T-helper 2 cell treated with Interferon-gamma antibody and Interleukin-4, amounts not matched to agents 100 ng/mL and 5 ng/mL, for 36 hours (primary cell): ENCODE measurements around the gene GCN1. TPM values are rescaled to one million over a fixed set of nuclear protein-coding genes. Genes with fewer than 3 reads are reported as not detected.

Experiments used
- intact Hi-C: fragments of 100-400 bp; cut with micrococcal nuclease; formaldehyde crosslinking; loops from one replicate; pipeline ENCODE4 v1.15.1; 2023
- total RNA-seq: library from RNA; stranded (reverse); gene quantifications from 2 replicates; pipeline ENCODE4 v1.2.3, GENCODE V29; 2022

Gene GCN1
- total RNA-seq, 1 donor from 2014 or later: 117 TPM

DNA sequence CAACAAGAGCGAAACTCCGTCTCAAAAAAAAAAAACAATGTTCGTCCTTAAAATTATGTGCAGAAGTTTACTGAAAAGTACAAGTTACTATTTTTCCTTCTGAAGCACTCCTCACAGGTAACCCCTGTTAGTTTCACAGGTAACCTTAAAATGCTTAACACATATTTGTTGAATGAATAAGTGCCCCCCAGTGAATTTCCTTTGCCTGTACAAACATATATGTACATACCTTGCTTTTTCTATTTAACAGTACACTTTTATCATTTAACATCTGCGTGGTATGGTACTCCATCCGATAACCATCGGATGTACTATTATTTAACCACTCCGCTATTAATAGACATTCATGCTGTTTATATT lies 76.6 kb downstream of the GCN1 start:
- intact Hi-C loops: loop anchor here (5.0 to 10.0 kb wide), 3 partner anchors 134 to 317 kb away; partner anchors contain the start of genes COX6A1, RNU4-1 and RNU4-2

DNA sequence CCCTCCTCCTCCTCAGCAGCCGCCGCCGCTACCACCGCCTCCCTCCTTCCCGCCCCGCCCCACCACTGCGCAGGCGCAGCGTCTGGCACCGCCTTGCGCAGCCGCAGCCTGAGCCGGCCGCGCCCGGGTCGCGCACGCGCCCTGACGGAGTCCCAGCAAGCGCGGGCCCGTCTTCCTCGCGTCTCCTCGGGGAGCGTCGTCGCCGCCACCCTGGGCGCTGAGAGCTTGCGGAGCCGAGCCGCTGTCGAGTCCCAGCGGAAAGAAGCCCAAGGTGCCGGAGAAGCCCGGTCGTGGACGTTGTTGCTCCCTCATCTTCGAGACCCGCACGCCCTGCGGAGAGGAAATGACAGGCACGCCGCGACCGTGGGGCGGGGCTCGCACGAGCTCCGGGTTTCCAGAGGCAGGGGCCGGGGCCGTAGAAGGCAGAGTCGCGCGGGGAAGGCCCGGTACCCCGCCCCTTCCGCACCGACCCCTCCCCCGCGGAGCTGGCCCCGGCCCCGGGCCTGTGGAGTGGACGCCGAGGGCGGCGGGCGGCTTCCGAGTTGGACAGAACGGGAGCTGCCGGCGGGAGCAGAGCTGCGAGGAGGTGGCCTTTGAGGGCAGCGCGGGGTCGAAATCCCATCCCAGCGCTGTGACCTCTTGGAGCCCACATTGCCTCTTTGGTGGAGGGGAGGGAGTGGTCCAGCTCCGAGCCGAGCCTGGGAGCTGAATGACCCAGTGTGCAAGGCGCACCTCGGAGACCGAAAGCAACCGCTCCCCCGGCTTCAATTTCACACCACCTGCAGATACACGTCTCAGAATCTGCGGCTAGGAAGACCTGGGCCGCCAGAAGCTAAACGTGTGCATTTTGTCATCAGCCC lies 77.5 kb downstream of the GCN1 start:
- intact Hi-C loops: loop anchor here (1.0 to 10.0 kb wide), 6 partner anchors 30 to 318 kb away; partner anchors contain the start of genes COX6A1, RNU4-1, RNU4-2 and RPLP0

DNA sequence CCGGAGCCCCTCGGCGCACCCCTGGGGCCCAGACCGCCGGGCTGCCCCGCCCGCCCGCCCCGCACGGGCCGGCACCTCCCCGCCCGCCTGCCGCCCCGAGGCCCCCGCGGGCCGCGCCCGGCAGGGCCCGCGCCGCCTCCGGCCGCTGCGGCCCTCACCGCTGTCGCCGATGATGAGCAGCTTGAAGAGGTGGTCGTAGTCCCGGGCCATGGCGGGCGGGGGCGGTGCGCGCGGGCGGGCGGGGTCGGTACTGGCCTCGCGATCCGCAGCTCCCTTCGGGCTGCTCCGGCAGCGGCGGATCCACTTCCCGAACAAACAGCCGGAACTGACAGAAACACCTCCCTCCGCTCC lies 78.1 kb downstream of the GCN1 start, which contains the start of gene RAB35:
TSS of gene RAB35 (minus strand) at position 313 of the 351 bp plus-strand sequence. CDS start at position 210, 103 bp downstream.
- intact Hi-C loops: loop anchor here (1.0 to 10.0 kb wide), 6 partner anchors 29 to 318 kb away; partner anchors contain the start of genes COX6A1, RNU4-1, RNU4-2 and RPLP0

DNA sequence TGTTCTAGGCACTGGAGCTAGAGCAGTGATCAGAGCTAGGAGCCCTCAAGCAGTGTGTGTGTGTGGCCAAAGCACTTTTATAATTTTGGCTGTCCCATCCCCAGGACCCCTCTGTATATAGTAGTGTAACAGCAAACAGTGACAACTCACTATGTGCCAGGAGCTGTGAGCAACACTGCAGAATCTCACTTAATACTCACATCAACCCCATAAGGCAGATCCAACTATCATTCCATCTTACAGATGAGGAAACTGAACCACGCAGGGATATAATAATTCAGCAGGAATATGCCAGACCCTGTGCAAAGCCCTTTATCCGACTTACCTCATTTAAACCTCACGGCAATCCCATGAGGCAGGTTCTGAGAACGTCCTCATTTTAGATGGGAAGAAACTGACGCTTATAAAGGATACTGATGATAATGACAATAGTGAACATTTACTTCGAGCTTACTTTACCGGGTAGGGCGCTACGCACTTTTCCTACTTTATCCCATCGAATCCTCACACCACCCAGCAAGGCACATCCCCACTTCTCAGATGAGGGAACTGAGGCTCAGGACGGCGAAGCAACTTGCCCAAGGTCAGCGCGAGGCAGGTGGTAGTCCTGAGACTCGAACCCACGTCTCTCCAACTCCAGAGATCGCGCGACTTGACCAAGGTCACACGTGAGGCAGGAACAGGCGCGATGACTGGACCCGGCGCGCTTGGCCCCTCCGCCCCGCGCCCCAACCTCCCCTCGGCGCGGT lies 78.6 kb downstream of the GCN1 start:
- intact Hi-C loops: loop anchor here (1.0 to 10.0 kb wide), 6 partner anchors 29 to 319 kb away; partner anchors contain the start of genes COX6A1, RNU4-1, RNU4-2 and RPLP0

DNA sequence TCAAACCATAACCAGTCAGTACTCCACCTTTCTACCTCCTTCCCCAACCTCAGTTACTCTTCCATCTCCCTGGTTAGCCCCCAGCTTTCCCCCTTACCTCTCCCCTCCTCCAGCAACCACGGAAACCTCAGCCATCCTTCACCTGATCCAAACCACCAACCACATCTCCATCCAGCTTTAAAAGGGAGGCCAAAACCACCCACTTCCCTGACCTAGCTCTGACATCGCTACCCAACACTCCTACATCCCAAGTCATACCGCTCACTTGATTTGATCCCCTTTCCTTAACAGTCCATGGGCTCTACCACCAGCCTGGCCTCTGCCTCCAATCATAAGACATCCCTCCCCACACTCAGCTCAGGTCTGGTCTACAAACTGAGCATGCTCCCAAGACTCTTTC lies 79.4 kb downstream of the GCN1 start:
- intact Hi-C loops: loop anchor here (5.0 to 10.0 kb wide), 3 partner anchors 137 to 320 kb away; partner anchors contain the start of genes COX6A1, RNU4-1 and RNU4-2

DNA sequence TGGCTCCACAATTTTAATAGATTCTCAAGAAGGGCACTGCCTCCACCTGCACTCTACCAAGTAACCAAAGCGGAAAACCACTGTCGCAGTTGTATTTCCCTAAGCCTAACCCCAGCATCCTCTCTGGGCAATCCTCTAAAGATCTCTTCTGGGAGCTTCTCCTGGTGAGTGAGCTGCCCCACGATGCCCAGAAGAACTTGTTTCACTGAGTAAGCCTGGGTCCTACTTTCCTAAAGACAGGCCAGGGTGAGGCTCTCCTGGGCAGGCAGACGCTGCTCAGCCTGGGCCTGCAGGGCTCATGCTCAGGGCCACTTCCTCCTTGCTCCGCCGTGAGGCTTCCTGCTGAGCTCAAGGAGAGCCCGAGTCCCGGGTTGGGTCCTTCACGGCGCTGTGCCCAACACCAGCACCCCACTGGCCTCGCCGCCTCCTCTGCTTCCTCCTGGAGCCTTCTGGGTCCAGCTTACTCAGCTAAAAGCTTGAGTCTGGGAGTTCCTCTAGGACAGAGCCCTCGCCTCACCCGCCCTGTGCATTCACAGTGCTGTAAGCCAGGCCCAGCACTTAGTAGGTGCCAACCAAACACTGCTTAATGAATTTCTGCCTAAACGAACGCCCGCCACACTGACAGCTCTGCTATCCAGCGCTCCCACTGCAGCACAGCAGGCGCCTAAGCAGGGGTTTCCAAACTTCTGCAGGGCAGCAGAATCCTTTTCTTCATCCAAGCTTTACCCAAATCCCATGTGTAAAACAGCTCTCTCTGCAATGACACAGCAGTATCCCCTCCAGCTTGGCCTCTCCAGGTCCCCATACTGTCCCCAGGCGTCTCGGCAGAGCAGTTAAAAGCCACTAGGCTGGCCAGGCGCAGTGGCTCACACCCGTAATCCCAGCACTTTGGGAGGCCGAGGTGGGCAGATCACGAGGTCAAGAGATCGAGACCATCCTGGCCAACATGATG lies 83.7 kb downstream of the GCN1 start:
- intact Hi-C loops: loop anchor here (10.0 kb wide), 2 partner anchors 184 to 324 kb away; partner anchors contain the start of genes COX6A1, RNU4-1 and RNU4-2

DNA sequence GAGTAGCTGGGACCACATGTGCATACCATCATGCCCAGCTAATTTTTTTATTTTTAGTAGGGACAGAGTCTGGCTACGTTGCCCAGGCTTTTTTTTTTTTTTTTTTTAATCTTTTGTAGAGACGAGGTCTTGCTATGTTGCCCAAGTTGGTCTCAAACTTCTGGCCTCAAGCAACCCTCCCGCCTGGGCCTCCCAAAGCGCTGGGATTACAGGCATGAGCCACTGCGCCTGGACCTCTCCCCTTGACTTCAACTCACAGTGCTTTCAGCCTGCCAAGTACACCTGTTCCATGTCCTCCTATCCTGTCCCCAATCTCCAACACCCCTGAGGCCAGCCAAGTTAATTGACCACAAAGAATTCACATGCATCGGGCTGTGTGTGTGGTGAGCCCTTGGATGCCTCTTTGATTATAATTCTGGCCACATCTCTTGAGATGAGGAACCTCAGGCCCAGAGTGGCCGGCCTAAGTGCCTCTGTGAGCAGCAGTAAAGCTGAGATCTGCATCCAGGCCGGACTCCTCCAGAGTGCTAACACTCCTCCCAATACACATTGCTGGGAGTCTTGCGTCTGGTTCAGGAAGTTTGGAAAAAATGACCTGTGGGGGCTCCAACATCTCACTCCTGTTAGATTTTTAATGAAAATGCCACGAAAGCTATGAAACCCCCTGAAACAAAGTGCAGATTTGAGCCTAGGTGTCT lies 84.8 kb downstream of the GCN1 start:
- intact Hi-C loops: loop anchor here (10.0 kb wide), 2 partner anchors 185 to 325 kb away; partner anchors contain the start of genes COX6A1, RNU4-1 and RNU4-2

DNA sequence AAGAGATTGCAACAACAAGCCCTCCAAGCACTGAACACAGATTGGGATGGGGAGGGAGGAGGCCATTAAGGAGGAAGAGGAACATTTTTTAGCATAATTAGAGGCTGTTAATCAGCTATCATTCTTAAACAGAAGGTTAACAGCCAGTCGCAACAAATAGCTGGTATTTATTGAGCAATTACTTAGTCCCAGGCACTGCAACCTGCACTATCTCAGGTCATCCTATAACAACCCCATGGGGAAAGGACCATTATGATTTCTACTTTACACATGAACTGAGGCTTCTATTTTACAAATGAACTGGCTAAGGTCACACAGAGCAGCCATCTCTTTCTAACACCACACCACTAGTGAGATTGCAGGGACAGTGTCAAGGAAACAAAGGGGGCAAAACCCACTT lies 88.4 kb downstream of the GCN1 start:
- intact Hi-C loops: no loop called here

DNA sequence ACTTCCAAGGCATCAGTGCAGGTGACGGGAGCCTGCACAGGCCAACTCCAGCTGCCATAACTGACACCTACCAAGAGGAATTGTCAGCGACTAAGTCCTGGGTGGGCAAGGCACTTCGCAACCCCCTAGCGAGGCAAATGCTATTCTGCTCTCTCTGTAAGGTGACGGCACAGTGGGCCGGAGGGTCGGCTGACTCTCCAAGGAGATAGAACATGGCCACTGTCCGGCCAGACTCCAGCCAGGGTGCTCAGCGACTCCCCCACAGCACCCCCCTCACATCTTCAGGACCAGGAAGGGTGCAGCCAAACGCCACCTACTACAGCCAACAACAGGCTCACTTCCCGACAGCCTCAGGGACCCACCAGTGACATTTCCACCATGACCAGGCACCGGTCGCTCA lies 91.1 kb downstream of the GCN1 start:
- intact Hi-C loops: no loop called here

DNA sequence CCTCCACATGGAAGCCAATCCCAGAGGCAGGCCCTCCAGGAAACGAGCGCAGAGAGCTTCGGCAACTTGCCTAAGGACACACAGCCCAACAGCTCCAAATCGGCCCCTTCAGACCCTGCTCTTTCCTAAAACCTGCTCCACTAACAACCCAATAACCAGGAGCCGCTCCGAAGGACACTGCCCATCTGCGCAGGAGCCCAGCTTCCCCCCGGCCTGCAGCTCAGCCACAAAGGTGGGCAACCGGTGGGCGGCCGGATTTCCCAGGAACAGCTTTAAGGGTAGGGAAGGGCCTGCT lies 91.5 kb downstream of the GCN1 start:
- intact Hi-C loops: no loop called here

DNA sequence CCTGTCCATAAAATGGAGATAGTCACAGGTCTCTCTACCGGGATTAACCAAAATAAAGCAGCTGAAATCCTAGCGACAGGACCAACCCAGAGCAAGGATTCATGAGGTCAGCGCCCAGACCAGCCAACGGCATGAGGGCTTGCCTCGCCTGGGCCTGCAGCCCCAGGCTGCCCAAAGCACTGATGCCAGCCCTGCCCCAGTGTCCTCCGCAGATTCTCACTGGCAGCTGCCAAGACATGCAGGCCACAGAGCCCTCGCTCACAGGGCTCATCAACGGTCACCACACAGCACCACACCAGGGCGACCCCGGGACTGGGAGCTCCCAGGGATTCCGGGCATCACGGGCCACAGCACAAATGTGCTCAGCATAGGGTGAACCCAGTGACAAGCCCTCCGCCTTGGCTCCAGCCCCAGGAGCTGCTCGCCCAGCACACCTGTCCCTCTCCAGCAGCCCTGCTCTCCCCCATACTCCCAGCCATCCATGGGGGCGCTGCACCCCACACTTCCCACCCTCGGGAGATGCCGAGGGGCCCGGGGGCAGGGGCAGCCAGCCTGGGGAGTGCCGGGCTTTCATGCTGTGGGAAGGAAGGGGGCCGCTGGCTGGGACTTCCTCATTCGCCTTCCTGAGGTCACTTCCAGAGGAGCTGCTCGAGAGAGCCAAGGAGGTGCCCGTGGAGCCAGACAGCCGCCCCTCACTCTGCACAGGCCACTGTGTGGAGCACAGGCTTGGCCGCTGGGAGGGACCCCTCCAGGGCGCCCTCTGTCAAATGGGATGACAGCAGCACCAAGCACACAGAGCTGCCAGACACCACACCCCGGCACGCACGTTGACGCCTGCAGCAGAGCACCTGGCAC lies 92.1 kb downstream of the GCN1 start:
- intact Hi-C loops: no loop called here

DNA sequence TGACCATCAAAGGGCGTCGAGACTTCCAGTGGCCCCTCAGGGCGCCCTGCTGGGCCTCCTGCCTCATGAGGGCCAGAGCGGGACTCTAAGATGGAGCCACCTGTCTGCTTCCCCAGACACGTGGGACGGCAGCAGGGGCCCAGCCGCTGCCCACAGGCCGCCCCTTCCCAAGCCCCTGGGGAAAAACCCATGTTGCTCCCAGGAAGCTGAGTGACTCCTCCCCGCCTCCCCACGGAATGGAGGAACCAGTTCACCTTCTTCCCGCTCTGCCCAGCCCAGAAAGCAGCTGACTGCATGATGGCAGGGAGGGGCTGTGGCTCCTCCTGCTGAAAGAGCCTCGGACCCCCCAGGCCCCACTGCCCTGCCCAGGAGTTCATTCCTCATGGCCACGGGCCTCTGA lies 92.9 kb downstream of the GCN1 start:
- intact Hi-C loops: no loop called here

DNA sequence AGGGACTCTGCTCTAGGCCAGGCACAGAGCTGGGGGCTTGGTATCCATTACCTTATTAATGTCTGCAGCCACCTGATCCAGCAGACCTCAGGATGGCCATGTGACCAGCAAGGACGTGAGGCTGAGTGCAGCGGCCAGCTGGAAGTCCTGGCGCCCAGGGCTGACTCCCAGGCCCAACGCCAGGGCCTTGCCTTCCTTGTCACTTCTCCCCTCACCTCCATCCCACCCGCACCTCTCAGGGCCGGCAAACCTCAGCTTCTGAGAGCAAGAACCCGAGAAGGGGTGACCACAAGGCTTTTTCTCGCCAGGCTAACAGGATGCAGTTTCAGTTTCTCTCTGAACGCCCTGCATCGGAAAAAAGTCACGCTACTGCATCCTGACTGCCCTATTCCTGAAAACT lies 93.3 kb downstream of the GCN1 start:
- intact Hi-C loops: no loop called here

DNA sequence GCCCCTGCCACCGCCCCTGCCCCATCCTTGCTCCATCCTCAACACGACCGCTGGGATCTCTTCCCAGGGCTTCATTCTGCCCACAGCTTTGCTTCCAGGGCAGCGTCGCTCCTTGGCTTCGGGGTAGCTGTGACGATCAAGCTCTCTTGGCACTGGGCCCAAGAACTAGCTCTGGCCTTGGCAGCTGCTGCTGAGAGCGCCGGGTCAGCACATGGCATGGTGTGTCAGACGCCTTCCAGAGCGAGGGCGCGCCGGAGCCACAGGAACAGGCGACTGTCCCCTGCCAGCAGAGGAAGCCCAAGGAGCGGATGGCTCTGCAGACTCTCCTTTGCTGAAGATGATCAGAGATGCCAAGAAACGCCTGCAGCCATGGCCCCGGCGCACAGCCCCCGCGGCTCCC lies 93.9 kb downstream of the GCN1 start:
- intact Hi-C loops: no loop called here

DNA sequence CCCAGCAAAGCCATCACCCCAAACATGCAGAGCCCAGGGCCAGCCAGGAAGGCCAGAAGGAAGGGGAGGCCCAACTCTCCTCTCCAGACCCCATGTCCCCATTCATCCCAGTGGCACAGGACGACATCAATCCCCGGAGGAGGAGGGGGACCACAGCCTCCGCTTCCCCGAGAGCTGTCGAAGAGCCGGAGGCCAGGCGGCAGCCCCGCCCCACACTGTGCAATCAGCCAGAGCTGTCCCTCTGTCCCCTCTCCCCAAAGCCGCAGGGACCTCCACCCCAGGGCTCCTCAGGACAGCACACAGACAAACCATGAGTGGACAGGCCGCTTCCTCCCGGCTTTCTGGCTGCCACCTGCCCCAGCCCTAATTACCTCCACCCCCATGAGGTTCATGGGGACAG lies 94.8 kb downstream of the GCN1 start:
- intact Hi-C loops: no loop called here

DNA sequence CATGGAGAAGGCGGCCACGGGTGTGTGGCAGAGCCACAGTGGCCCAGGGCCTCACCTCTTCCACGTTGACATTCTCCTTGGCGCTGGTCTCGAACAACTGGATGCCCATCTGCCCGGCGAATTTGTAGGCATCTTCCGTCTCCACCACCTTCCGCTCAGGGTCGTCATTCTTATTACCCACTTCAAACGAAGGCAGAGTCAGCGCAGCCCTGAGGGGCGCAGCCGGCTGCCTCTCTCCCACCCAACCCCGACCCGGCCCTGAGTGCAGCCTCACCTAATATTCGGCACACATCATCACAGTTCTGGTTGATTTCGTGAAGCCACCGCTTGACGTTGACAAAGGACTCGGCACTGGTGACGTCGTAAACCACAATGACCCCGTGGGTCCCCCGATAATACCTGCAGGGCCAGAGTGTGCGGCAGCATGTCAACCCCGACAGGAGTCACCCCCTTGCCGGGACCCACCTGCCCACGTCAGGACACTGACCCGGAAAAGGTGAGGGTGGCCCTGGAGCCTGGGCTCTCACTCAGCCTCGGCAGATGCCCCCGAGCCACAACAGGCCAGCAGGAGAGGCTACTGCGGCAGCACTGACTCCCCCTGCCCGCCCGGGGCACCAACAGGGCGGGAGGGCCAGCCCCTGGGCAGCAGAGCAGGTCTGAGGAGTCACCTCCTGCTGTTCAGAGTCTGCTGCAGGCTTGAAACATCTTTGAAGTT lies 95.6 kb downstream of the GCN1 start:
- intact Hi-C loops: no loop called here

DNA sequence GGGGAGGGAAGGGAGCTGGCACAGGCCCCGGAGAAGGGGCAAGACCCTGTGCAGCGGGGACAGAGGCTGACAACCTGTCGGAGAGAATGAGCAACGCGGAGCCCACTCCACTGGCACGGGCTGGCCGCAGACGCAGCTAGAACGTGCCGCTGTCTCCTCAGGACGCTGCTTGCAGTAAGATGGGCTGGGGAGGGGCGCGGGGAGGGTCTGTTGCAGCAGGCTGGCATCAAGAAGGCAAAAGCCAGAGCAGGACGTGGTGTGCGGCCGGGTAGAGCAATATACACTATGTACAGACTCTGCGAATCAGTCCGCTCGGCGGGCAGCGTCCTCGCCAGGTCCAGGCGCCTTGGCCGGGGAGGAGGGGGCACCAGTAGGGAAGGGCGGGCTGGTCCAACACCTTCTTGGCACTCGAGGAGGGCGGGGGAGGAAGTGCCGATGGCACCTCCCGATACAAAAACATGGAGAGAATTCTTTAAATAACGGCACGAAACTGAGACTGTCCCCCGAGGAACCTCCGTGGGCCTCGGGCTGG lies 97.8 kb downstream of the GCN1 start:
- intact Hi-C loops: no loop called here

DNA sequence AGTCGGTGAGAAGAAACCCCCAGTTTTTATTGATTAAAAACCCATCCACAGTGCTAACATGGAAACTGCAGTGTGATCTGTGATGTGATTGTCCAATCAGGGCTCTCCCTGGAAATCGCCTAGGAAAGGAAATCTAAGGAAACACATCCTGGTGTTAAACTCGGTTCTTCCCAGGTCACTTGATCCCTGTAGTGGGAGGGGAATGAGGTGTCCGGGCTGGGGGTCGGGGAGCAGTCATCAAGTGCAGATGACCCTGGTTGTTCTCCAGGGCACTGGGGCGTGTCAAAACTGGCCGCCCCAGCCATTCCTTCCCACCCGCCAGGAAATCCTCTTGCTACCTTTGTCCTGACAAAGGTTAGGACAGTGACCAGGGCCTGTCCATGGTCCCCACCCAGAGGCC lies 98.8 kb downstream of the GCN1 start:
- intact Hi-C loops: no loop called here

DNA sequence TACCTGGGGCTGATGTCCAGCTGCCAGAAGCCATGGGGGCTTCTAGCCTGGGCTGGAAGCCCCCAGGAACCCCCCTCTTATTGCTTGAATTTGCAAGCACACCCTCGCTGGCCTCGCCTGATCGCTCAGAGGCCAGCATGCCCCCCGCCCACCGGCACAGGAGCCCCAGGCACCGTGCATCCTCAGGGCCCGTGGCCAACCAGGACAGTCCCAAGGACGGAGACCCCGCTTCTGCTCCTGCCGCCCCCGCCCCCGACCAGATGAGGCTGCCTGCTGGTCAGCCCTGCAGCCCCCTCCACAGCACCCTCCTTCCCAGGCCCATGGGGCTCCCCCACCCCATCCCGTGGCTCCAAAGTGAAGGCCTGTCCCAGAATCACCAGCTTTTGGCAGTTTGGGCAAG lies 99.2 kb downstream of the GCN1 start:
- intact Hi-C loops: no loop called here
